Activated CD4-positive, alpha-beta T cell treated with anti-CD3 and anti-CD28 coated beads, Interleukin-2, amount 10 ng/mL, durations not matched to agents 7 days and 5 days (primary cell): Measurements from ENCODE around the gene FPGT. TPM values are rescaled to one million over a fixed set of nuclear protein-coding genes. Genes with fewer than 3 reads are reported as not detected.
"Not testable (repeated sequence)": the region's sequence is repeated elsewhere in the genome, so short reads cannot be mapped to it uniquely, and the experiment has no call there.

ENCODE experiments used
- CTCF ChIA-PET: fragments of 350-600 bp; sonication (Branson Sonifier 250); formaldehyde crosslinking; loops from one replicate; lab custom pipeline; 2021; ENCODE audit warnings: antibody characterized with exemption; lab: Charles Lee
- POLR2A ChIA-PET: fragments of 350-600 bp; sonication (Branson Sonifier 250); formaldehyde crosslinking; loops from one replicate; lab custom pipeline; 2021; ENCODE audit warnings: antibody characterized with exemption; lab: Charles Lee
- DNase-seq: peaks from one replicate; pipeline ENCODE4 v3.0.0-alpha.2; 2020
- H3K27ac Mint-ChIP-seq: one replicate; pipeline ENCODE4 v1.8.0; 2021; ENCODE audit warnings: mild to moderate bottlenecking, moderate library complexity, mixed read lengths
- H3K27me3 Mint-ChIP-seq: one replicate; pipeline ENCODE4 v1.8.0; 2021; ENCODE audit warnings: mixed read lengths
- H3K36me3 Mint-ChIP-seq: one replicate; pipeline ENCODE4 v1.8.0; 2021; ENCODE audit warnings: low read depth, mixed read lengths
- H3K4me1 Mint-ChIP-seq: one replicate; pipeline ENCODE4 v1.8.0; 2021; ENCODE audit warnings: mixed read lengths
- H3K4me3 Mint-ChIP-seq: one replicate; pipeline ENCODE4 v1.8.0; 2021; ENCODE audit warnings: mild to moderate bottlenecking, moderate library complexity, mixed read lengths
- H3K9me3 Mint-ChIP-seq: one replicate; pipeline ENCODE4 v1.8.0; 2021; ENCODE audit warnings: mixed read lengths
- total RNA-seq, 2 experiments: library from RNA; stranded (reverse); gene quantifications; one replicate each; pipeline ENCODE4 v1.2.3, GENCODE V29; 2021

FPGT gene
- total RNA-seq, 2 experiments from 2014 or later = 8.3 to 11.1 TPM

DNA sequence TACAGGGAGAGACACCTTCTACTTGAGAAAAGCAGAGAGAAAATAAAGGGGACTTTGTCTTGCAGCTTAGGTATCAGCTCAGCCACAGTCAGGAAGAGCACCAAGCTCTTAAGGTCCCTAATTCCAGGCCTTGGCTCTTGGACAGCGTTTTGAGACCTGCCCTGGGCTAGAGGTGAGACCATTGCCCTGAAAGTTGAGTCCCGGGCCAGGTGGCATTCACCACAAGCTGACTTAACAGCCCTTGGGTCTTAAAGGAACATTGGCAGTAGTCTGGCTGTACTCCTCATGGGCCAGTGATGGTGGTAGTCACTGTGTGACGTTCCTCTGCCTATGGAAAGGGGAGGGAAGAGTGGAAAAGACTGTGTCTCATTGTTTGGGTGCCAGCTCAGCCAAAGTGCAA, 25.4 kb downstream of the FPGT start:
- CTCF ChIA-PET = no interaction called here
- POLR2A ChIA-PET = no interaction called here
- no peaks in the 10 kb centered on the region for H3K4me1 Mint-ChIP-seq
- DNase-seq = no peak
- H3K27ac Mint-ChIP-seq = no peak overlapping the region
- H3K27me3 Mint-ChIP-seq = no peaks in the 10 kb centered on the region
- no peak overlapping the region for H3K4me3 Mint-ChIP-seq
- H3K9me3 Mint-ChIP-seq = peaks cover 6% of the 10 kb centered on the region
- H3K36me3 Mint-ChIP-seq = no peaks in the 10 kb centered on the region

DNA sequence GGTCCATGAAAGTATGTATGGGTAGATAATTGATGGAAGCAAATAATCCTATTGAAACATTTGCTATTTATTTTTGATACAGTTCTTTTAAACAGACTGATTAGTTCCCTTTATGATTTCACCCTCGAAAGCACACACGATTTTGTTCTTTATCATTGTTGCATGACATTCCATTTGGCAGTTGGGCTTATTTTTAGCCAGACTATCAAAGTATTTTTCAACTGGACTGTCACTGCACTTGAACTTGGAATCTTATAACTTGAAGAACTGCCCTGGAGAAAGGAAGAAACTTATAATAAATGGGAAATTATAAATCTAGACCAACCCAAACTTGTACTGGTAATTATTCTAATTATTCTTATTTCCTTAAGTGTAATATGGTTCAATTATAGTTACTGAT, 37.1 kb downstream of the FPGT start, which contains the start of gene TNNI3K:
TNNI3K (plus strand) TSS at position 235 of the 400 bp plus-strand sequence; CDS start at position 300, 65 bp downstream.
- H3K27me3 Mint-ChIP-seq = no peaks in the 10 kb centered on the region
- no peak for DNase-seq
- no peaks in the 10 kb centered on the region for H3K36me3 Mint-ChIP-seq

DNA sequence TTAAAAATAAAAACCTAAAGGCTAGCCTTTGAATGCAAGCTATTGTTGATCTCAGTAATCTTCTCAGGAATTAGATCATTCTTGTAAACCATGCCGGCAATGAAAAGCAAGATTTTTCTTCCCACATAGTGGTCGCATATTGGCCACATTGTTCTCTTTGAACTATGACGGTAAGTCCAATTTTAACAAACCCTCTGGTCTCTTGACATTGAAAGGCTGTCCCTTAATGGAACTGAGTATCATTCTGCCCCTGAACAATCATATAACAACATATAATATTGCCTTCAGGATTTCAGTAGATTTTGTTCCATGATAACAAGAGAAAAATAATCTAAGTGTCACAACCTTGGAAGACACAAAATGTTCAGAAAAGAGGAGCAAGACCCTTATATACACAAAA, 38.4 kb downstream of the FPGT start:
- no peaks in the 10 kb centered on the region for H3K4me1 Mint-ChIP-seq
- H3K27ac Mint-ChIP-seq = no peak overlapping the region
- no peaks in the 10 kb centered on the region for H3K27me3 Mint-ChIP-seq
- no peak overlapping the region for H3K4me3 Mint-ChIP-seq
- CTCF ChIA-PET = no interaction called here
- no peaks in the 10 kb centered on the region for H3K9me3 Mint-ChIP-seq
- DNase-seq = no peak
- POLR2A ChIA-PET = no interaction called here
- H3K36me3 Mint-ChIP-seq = no peaks in the 10 kb centered on the region

More for the DNA sequence above, 37.1 kb downstream of the FPGT start, which contains the start of gene TNNI3K:
- ChIA-PET POLR2A (no interaction called here), CTCF (no interaction called here)
- H3K9me3 Mint-ChIP-seq = no peaks in the 10 kb centered on the region
- no peak within 1 kb of the TSS for H3K27ac Mint-ChIP-seq
- no peaks in the 10 kb centered on the region for H3K4me1 Mint-ChIP-seq
- no peak within 1 kb of the TSS for H3K4me3 Mint-ChIP-seq

DNA sequence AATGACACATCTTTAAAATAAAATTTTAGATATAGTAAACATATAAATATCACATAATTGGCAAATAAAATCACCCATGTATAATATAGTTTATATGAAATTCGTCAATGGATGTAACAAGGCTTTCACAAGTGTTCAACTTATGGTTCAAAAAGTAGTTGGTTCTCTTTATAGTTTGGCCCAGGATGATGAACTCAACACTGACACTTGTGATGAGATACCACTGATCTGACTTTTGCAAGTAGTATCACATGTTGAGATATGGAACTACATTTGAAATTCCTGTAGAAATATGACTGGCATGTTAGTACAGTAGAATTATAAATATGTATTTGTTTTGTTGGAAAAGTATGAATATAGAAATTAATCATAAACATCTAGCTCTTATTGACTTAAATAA, 39.0 kb downstream of the FPGT start:
- no peaks in the 10 kb centered on the region for H3K9me3 Mint-ChIP-seq
- H3K27ac Mint-ChIP-seq = no peak overlapping the region
- no peak overlapping the region for H3K4me3 Mint-ChIP-seq
- H3K36me3 Mint-ChIP-seq = no peaks in the 10 kb centered on the region
- CTCF ChIA-PET = no interaction called here
- POLR2A ChIA-PET = no interaction called here
- no peak for DNase-seq
- no peaks in the 10 kb centered on the region for H3K27me3 Mint-ChIP-seq
- H3K4me1 Mint-ChIP-seq = no peaks in the 10 kb centered on the region

DNA sequence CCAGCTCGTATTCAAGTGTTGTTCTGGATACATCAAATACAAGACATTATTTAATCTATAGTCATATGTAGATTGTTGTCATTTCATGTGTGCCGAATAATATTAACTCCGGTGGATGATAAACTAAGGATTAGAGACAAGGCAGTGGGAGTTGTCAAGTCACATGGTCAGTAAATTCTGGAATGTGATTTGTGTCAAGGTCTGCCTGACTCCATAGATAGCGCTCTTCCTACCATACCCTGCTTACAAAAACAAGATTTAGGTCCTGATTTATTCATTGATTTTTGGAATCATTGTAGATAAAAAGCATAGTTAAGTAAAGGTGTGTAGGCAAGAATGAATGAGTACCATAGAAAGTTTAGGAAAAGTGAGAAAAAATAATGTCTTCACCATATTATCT, 39.7 kb downstream of the FPGT start:
- no peak for DNase-seq
- no peaks in the 10 kb centered on the region for H3K9me3 Mint-ChIP-seq
- no peaks in the 10 kb centered on the region for H3K27me3 Mint-ChIP-seq
- ChIA-PET POLR2A (no interaction called here), CTCF (interaction anchor here (1.4 kb wide), 1 partner anchor 10 kb away, joined by 5 read pairs; no protein-coding TSS in a partner anchor)
- H3K36me3 Mint-ChIP-seq = no peaks in the 10 kb centered on the region
- no peak overlapping the region for H3K27ac Mint-ChIP-seq
- H3K4me3 Mint-ChIP-seq = no peak overlapping the region
- H3K4me1 Mint-ChIP-seq = no peaks in the 10 kb centered on the region

DNA sequence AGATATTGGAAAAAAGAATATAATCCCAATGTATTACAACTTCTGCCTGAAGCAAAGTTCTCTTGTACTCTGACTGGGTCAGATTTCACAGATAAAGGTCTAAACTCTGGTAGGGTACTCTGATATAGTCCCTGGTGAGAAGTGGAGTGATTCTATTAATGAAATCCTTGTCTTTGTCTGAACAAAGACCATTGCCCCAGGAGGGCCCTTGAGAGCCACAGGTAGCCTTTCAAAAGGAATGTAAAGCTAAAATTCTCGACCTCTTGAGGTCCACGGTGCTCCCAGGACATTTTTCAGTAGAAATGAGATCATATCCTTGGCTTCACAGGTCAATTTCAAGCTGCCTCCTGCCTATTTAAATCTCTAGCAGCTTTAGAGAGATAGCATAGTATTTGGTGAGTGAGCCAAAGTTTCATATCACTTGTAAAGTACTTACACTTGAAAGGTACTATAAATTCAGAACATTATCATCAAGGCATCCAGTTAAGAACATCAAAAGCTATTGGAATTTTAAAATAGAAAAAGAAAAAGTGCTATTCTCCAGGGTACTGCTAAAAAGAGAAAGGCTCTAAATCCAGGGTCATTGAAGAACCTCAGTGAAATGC, 47.2 kb downstream of the FPGT start:
- H3K27me3 Mint-ChIP-seq = no peaks in the 10 kb centered on the region
- H3K9me3 Mint-ChIP-seq = peaks cover 5% of the 10 kb centered on the region
- no peaks in the 10 kb centered on the region for H3K4me1 Mint-ChIP-seq
- no peak overlapping the region for H3K27ac Mint-ChIP-seq
- POLR2A ChIA-PET = no interaction called here
- no peak overlapping the region for H3K4me3 Mint-ChIP-seq
- CTCF ChIA-PET = no interaction called here
- DNase-seq = no peak
- H3K36me3 Mint-ChIP-seq = no peaks in the 10 kb centered on the region

DNA sequence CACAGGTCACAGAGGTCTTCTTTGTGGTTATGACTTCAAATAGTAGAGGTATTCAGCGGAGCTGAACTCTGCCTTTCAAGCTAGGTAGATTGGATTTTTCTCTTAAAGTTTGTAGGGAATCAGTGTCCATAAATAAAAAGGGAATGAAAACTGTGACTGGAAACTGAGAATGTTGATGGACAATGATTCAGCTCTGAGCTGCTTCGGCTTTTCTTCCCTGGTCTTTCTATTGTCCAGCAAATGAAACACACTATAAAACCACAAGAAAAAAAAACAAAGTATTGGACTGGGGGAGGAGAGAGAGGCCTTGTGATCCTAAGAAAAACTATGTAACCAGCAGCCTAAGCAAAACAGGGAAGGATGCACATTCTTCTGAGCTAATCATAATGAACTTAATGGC, 48.3 kb downstream of the FPGT start:
- CTCF ChIA-PET = interaction anchor here (0.7 kb wide), 1 partner anchor 422 kb away, joined by 3 read pairs; no protein-coding TSS in a partner anchor
- Mint-ChIP-seq H3K27me3 (no peaks in the 10 kb centered on the region), H3K9me3 (peaks cover 5% of the 10 kb centered on the region)

DNA sequence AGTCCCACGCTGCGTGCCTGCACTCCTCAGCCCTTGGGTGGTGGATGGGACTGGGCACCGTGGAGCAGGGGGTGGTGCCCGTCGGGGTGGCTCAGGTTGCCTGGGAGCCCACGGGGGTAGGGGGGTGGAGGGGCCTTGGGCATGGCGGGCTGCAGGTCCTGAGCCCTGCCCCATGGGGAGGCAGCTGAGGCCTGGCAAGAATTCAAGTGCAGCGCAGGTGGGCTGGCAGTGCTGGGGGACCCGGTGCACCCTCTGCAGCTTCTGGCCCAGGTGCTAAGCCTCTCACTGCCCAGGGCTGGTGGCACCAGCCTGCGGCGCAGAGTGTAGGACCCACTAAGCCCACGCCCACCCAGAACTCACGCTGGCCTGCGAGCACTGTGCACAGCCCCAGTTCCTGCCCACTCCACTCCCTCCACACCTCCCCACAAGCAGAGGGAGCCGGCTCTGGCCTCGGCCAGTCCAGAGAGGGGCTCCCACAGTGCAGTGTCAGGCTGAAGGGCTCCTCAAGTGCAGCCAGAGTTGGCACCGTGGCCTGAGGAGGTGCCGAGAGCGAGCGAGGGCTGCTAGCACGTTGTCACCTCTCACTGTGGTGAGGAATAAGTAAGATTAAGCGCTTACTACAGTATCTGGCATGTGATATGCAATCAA, 50.0 kb downstream of the FPGT start:
- Mint-ChIP-seq H3K27me3 (no peaks in the 10 kb centered on the region), H3K4me1 (no peaks in the 10 kb centered on the region), H3K27ac (no peak overlapping the region), H3K36me3 (no peaks in the 10 kb centered on the region), H3K9me3 (peaks cover 5% of the 10 kb centered on the region), H3K4me3 (no peak overlapping the region)
- DNase-seq = no peak
- POLR2A ChIA-PET = no interaction called here
- CTCF ChIA-PET = no interaction called here

More for the DNA sequence above, 48.3 kb downstream of the FPGT start:
- no peaks in the 10 kb centered on the region for H3K36me3 Mint-ChIP-seq
- no peak for DNase-seq
- POLR2A ChIA-PET = no interaction called here
- no peak overlapping the region for H3K27ac Mint-ChIP-seq
- no peaks in the 10 kb centered on the region for H3K4me1 Mint-ChIP-seq
- no peak overlapping the region for H3K4me3 Mint-ChIP-seq

DNA sequence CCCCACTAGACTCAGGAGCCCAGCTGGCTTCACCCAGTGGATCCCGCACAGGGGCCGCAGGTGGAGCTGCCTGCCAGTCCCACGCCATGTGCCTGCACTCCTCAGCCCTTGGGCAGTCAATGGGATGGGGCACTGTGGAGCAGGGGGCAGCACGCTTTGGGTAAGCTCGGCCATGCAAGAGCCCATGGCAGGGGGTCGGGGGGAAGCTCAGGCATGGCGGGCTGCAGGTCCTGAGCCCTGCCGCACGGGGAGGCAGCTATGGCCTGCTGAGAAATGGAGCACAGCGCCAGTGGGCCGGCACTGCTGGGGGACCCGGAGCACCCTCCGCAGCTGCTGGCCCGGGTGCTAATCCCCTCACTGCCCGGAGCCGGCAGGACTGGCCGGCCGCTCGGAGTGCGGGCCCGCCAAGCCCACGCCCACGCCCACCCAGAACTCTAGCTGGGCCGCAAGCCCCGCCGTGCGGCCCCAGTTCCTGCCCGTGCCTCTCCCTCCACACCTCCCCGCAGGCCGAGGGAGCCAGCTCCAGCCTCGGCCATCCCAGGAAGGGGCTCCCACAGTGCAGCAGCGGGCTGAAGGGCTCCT, 55.3 kb downstream of the FPGT start:
- H3K36me3 Mint-ChIP-seq, H3K27me3 Mint-ChIP-seq, CTCF ChIA-PET, H3K27ac Mint-ChIP-seq, H3K9me3 Mint-ChIP-seq, DNase-seq, H3K4me1 Mint-ChIP-seq, H3K4me3 Mint-ChIP-seq, POLR2A ChIA-PET: not testable (repeated sequence)

Other genes with a start within 250 kb of the FPGT start
- 1 to 10 TPM; 1.3 to 1.5 TPM for gene LRRIQ3, start 66 bp upstream of the FPGT start, total RNA-seq
- under 1 TPM in 1 of 2 experiments, not detected in 1; 0.40 TPM for gene TNNI3K, start 37.1 kb downstream of the FPGT start, total RNA-seq